ENCODE measurements around the gene ACMSD. TPM values are rescaled to one million over a fixed set of nuclear protein-coding genes. Genes with fewer than 3 reads are reported as not detected.

ACMSD gene
- total RNA-seq, 1 donor from 2014 or later: not detected

- Mint-ChIP-seq H3K27ac (ENCODE audit: unreplicated experiment) (no peak overlapping the region), H3K4me1 (ENCODE audit: low read depth, unreplicated experiment) (peaks cover 13% of the 10 kb centered on the region), H3K4me3 (ENCODE audit: unreplicated experiment) (no peak overlapping the region), H3K36me3 (ENCODE audit: unreplicated experiment) (no peaks in the 10 kb centered on the region), H3K9me3 (ENCODE audit: unreplicated experiment) (no peaks in the 10 kb centered on the region), H3K27me3 (ENCODE audit: unreplicated experiment) (no peaks in the 10 kb centered on the region)
- no peak for TF ChIP-seq CTCF (IDR thresholded peaks at IDR 0.05; ENCODE audit: partially characterized antibody, unreplicated experiment)
- no peak for DNase-seq
These were observed 88.8 kb downstream of the ACMSD start for GRCh38 chr2:134927195-134927594.

GRCh38 chr2:134932864-134933526 lies 94.6 kb downstream of the ACMSD start:
- no peaks in the 10 kb centered on the region for H3K36me3 Mint-ChIP-seq (ENCODE audit: unreplicated experiment)
- TF ChIP-seq CTCF (IDR thresholded peaks at IDR 0.05; ENCODE audit: partially characterized antibody, unreplicated experiment): no peak

GRCh38 chr2:134933732-134934131 lies 95.3 kb downstream of the ACMSD start:
- TF ChIP-seq CTCF (IDR thresholded peaks at IDR 0.05; ENCODE audit: partially characterized antibody, unreplicated experiment): no peak
- no peak overlapping the region for H3K27ac Mint-ChIP-seq (ENCODE audit: unreplicated experiment)
- no peaks in the 10 kb centered on the region for H3K9me3 Mint-ChIP-seq (ENCODE audit: unreplicated experiment)
- H3K27me3 Mint-ChIP-seq (ENCODE audit: unreplicated experiment): no peaks in the 10 kb centered on the region
- no peak for DNase-seq
- no peaks in the 10 kb centered on the region for H3K36me3 Mint-ChIP-seq (ENCODE audit: unreplicated experiment)
- H3K4me3 Mint-ChIP-seq (ENCODE audit: unreplicated experiment): no peak overlapping the region
- H3K4me1 Mint-ChIP-seq (ENCODE audit: low read depth, unreplicated experiment): peaks cover 2% of the 10 kb centered on the region

More at GRCh38 chr2:134932864-134933526, 94.6 kb downstream of the ACMSD start:
- Mint-ChIP-seq H3K4me1 (ENCODE audit: low read depth, unreplicated experiment) (peaks cover 2% of the 10 kb centered on the region), H3K27me3 (ENCODE audit: unreplicated experiment) (no peaks in the 10 kb centered on the region), H3K4me3 (ENCODE audit: unreplicated experiment) (no peak overlapping the region), H3K9me3 (ENCODE audit: unreplicated experiment) (no peaks in the 10 kb centered on the region), H3K27ac (ENCODE audit: unreplicated experiment) (no peak overlapping the region)
- no peak for DNase-seq

GRCh38 chr2:134934150-134934549 lies 95.7 kb downstream of the ACMSD start:
- Mint-ChIP-seq H3K4me1 (ENCODE audit: low read depth, unreplicated experiment) (peaks cover 2% of the 10 kb centered on the region), H3K4me3 (ENCODE audit: unreplicated experiment) (no peak overlapping the region), H3K9me3 (ENCODE audit: unreplicated experiment) (no peaks in the 10 kb centered on the region), H3K36me3 (ENCODE audit: unreplicated experiment) (no peaks in the 10 kb centered on the region), H3K27ac (ENCODE audit: unreplicated experiment) (no peak overlapping the region), H3K27me3 (ENCODE audit: unreplicated experiment) (no peaks in the 10 kb centered on the region)
- TF ChIP-seq CTCF (IDR thresholded peaks at IDR 0.05; ENCODE audit: partially characterized antibody, unreplicated experiment): no peak
- no peak for DNase-seq

GRCh38 chr2:134934641-134935040 lies 96.2 kb downstream of the ACMSD start:
- no peak for TF ChIP-seq CTCF (IDR thresholded peaks at IDR 0.05; ENCODE audit: partially characterized antibody, unreplicated experiment)
- DNase-seq: no peak
- H3K4me1 Mint-ChIP-seq (ENCODE audit: low read depth, unreplicated experiment): peaks cover 2% of the 10 kb centered on the region
- no peak overlapping the region for H3K27ac Mint-ChIP-seq (ENCODE audit: unreplicated experiment)
- H3K36me3 Mint-ChIP-seq (ENCODE audit: unreplicated experiment): no peaks in the 10 kb centered on the region
- H3K9me3 Mint-ChIP-seq (ENCODE audit: unreplicated experiment): no peaks in the 10 kb centered on the region
- H3K27me3 Mint-ChIP-seq (ENCODE audit: unreplicated experiment): no peaks in the 10 kb centered on the region
- no peak overlapping the region for H3K4me3 Mint-ChIP-seq (ENCODE audit: unreplicated experiment)

Data from glutamatergic neuron (in vitro differentiated cells).